HEK293 (cell line): ENCODE results near the gene TEAD1.

Experiments
- CTCF ChIA-PET: fragments of 350-600 bp; formaldehyde crosslinking; extraction: SDS; loops from one replicate; lab custom pipeline; 2021; ENCODE audit warnings: antibody characterized with exemption; lab: Yijun Ruan, JAX
- POLR2A ChIA-PET: fragments of 300-600 bp; formaldehyde crosslinking; extraction: SDS; loops from one replicate; lab custom pipeline; 2020; ENCODE audit warnings: antibody characterized with exemption, inconsistent platforms; lab: Yijun Ruan, JAX
- H3K27ac ChIP-seq: fragments of 200-500 bp; sonication (Bioruptor generic); 2 replicates; pipeline ENCODE4 v1.5.1; 2014; ENCODE audit warnings: low read depth, low read length, control low read depth, inconsistent platforms; ENCODE audit errors: extremely low read depth
- H3K36me3 ChIP-seq, 2 experiments: fragments of 200-500 bp in 1 of 2; sonication (Bioruptor generic) in 1 of 2; 1 replicate in 1 of 2; 2 replicates in 1 of 2; pipeline ENCODE4 v1.5.1; 2014 to 2017; ENCODE audit warnings: inconsistent platforms in 2 of 2, low read length in 2 of 2; ENCODE audit not compliant: control insufficient read depth in 2 of 2, insufficient read depth in 1 of 2
- H3K4me1 ChIP-seq: fragments of 200-500 bp; sonication (Bioruptor generic); 2 replicates; pipeline ENCODE4 v1.5.1; 2014; ENCODE audit warnings: mild to moderate bottlenecking, low read length, inconsistent platforms; ENCODE audit not compliant: control insufficient read depth, insufficient read depth
- H3K4me3 ChIP-seq: 2 replicates; pipeline ENCODE4 v1.5.1; 2011; ENCODE audit warnings: low read depth, mild to moderate bottlenecking, control low read depth, low read length, moderate library complexity
- H3K9me3 ChIP-seq: fragments of 200-500 bp; sonication (Bioruptor generic); 2 replicates; pipeline ENCODE4 v1.5.1; 2014; ENCODE audit warnings: low read depth, low read length, inconsistent platforms; ENCODE audit not compliant: control insufficient read depth, insufficient read depth
- FEZF1 ChIP-seq: fragments of 450-650 bp; formaldehyde crosslinking; IDR thresholded peaks from 2 replicates; pipeline ENCODE4 v1.5.1; 2016; ENCODE audit warnings: missing biosample characterization, missing genetic modification characterization
- GFI1B ChIP-seq: fragments of 450-650 bp; formaldehyde crosslinking; IDR thresholded peaks from 2 replicates; pipeline ENCODE4 v1.5.1; 2016; ENCODE audit warnings: missing biosample characterization, missing genetic modification characterization
- KLF10 ChIP-seq: fragments of 450-650 bp; IDR thresholded peaks from 2 replicates; pipeline ENCODE4 v1.5.1; 2018; ENCODE audit warnings: missing biosample characterization, mild to moderate bottlenecking, missing genetic modification characterization
- KLF8 ChIP-seq: fragments of 450-650 bp; formaldehyde crosslinking; IDR thresholded peaks from 2 replicates; pipeline ENCODE4 v1.5.1; 2016; ENCODE audit warnings: missing biosample characterization, missing genetic modification characterization
- OSR2 ChIP-seq: fragments of 450-650 bp; formaldehyde crosslinking; IDR thresholded peaks from 2 replicates; pipeline ENCODE4 v1.5.1; 2016; ENCODE audit warnings: missing biosample characterization, missing genetic modification characterization
- TCF7L2 ChIP-seq: IDR thresholded peaks from 2 replicates; pipeline ENCODE4 v1.6.1; 2011; ENCODE audit warnings: low read depth, mild to moderate bottlenecking, inconsistent platforms, low read length, moderate library complexity, borderline replicate concordance
- TSHZ1 ChIP-seq: fragments of 450-650 bp; formaldehyde crosslinking; IDR thresholded peaks from 2 replicates; pipeline ENCODE4 v1.5.1; 2016; ENCODE audit warnings: missing biosample characterization, missing genetic modification characterization, borderline replicate concordance
- WT1 ChIP-seq: fragments of 450-650 bp; formaldehyde crosslinking; IDR thresholded peaks from 2 replicates; pipeline ENCODE4 v1.5.1; 2016; ENCODE audit warnings: missing biosample characterization, missing genetic modification characterization
- ZBTB1 ChIP-seq: fragments of 450-650 bp; formaldehyde crosslinking; IDR thresholded peaks from 2 replicates; pipeline ENCODE4 v1.5.1; 2016; ENCODE audit warnings: missing biosample characterization, missing genetic modification characterization
- ZBTB17 ChIP-seq: fragments of 450-650 bp; formaldehyde crosslinking; IDR thresholded peaks from 2 replicates; pipeline ENCODE4 v1.5.1; 2016; ENCODE audit warnings: missing biosample characterization, missing genetic modification characterization
- ZNF132 ChIP-seq: fragments of 450-650 bp; formaldehyde crosslinking; IDR thresholded peaks from 2 replicates; pipeline ENCODE4 v1.5.1; 2017; ENCODE audit warnings: missing biosample characterization, missing genetic modification characterization, borderline replicate concordance
- ZNF184 ChIP-seq: fragments of 450-650 bp; IDR thresholded peaks from 2 replicates; pipeline ENCODE4 v1.5.1; 2018; ENCODE audit warnings: missing biosample characterization, mild to moderate bottlenecking, missing genetic modification characterization
- ZNF239 ChIP-seq: fragments of 450-650 bp; formaldehyde crosslinking; IDR thresholded peaks from 2 replicates; pipeline ENCODE4 v1.5.1; 2016; ENCODE audit warnings: missing biosample characterization, missing genetic modification characterization
- ZNF266 ChIP-seq: fragments of 450-650 bp; formaldehyde crosslinking; IDR thresholded peaks from 2 replicates; pipeline ENCODE4 v1.5.1; 2016; ENCODE audit warnings: missing biosample characterization, missing genetic modification characterization, low read depth
- ZNF274 ChIP-seq, 2 experiments: fragments of 200-500 bp in 1 of 2; fragments of 450-650 bp in 1 of 2; sonication (Bioruptor generic) in 1 of 2; formaldehyde crosslinking in 1 of 2; IDR thresholded peaks; 2 replicates each; pipeline versions ENCODE4 v1.5.1 to v1.6.1; 2014 to 2016; ENCODE audit warnings: borderline replicate concordance in 1 of 2, inconsistent platforms in 1 of 2, low read length in 1 of 2, missing biosample characterization in 1 of 2, missing genetic modification characterization in 1 of 2
- ZNF302 ChIP-seq: fragments of 450-650 bp; formaldehyde crosslinking; IDR thresholded peaks from 2 replicates; pipeline ENCODE4 v1.5.1; 2016; ENCODE audit warnings: missing biosample characterization, missing genetic modification characterization, low read depth
- ZNF366 ChIP-seq: fragments of 450-650 bp; formaldehyde crosslinking; conservative IDR thresholded peaks from 2 replicates; pipeline ENCODE4 v1.5.1; 2016; ENCODE audit warnings: missing biosample characterization, missing genetic modification characterization
- ZNF37A ChIP-seq: fragments of 450-650 bp; IDR thresholded peaks from 2 replicates; pipeline ENCODE4 v1.5.1; 2018; ENCODE audit warnings: missing biosample characterization, missing genetic modification characterization
- ZNF629 ChIP-seq: fragments of 450-650 bp; formaldehyde crosslinking; IDR thresholded peaks from 2 replicates; pipeline ENCODE4 v1.5.1; 2017; ENCODE audit warnings: missing biosample characterization, missing genetic modification characterization
- ZNF658 ChIP-seq: fragments of 450-650 bp; formaldehyde crosslinking; IDR thresholded peaks from 2 replicates; pipeline ENCODE4; 2016; ENCODE audit warnings: missing biosample characterization, missing genetic modification characterization
- ZNF670 ChIP-seq: fragments of 450-650 bp; formaldehyde crosslinking; IDR thresholded peaks from 2 replicates; pipeline ENCODE4 v1.5.1; 2016; ENCODE audit warnings: missing biosample characterization, missing genetic modification characterization, low read depth
- ZSCAN23 ChIP-seq: fragments of 450-650 bp; formaldehyde crosslinking; IDR thresholded peaks from 2 replicates; pipeline ENCODE4 v1.5.1; 2016; ENCODE audit warnings: missing biosample characterization, missing genetic modification characterization
- TF ChIP-seq, protein P1 (sequence below): fragments of 450-650 bp; formaldehyde crosslinking; IDR thresholded peaks from 2 replicates; pipeline ENCODE4 v1.5.1; 2016; ENCODE audit warnings: missing biosample characterization, missing genetic modification characterization
- TF ChIP-seq, protein P2 (sequence below): fragments of 450-650 bp; formaldehyde crosslinking; IDR thresholded peaks from 2 replicates; pipeline ENCODE4 v1.5.1; 2017; ENCODE audit warnings: missing biosample characterization, missing genetic modification characterization

Gene TEAD1

DNA sequence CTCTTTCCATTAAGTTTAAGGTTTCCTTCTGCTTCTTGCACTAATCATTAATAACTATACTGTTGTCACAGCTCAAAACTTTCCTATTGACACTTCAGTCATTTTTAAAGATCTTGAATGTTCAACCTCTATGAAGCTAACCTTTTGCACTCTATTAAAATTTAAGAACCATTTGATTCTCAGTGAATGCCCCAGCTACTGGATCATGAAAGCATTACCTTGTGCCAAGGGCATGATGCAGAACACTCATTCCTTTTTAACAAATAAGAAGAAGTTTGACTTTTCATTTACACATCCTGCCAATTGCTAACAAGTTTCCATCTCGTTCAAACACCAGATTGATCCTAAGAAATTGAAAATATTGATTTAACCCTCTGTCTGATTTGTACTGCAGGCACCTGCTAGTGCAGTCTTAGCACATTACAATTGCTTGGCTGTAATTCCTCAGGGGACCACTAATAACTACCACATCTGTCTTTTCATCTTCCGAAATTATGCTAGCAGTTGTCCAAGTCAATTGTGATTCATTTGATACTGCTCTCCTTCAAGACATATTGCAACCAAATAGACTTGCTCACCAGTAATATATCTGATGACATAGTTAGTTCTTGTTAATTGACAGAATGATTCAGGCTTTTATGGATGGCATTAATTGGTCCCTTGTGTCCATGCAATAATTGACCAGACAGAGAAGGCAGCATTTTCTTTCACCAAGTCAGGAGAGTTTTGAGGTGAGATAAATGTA, 158.4 kb downstream of the TEAD1 start (continued):
- TF ChIP-seq ZNF366 (tag by site-specific recombination) (0 out of 2 replicates have a peak, but pooled peaks have one; percentile 12), WT1 (tag by site-specific recombination) (peak; percentile 23; the same call in 1 of the 2 replicates), KLF8 (peak; percentile 43; the same call in 1 of the 2 replicates), ZSCAN23 (tag by site-specific recombination) (peak; percentile 69; the same call in 1 of the 2 replicates), OSR2 (tag by site-specific recombination) (peak; percentile 74; the same call in 1 of the 2 replicates), ZNF37A (tag by site-specific recombination) (no peak), ZNF302 (tag by site-specific recombination) (no peak), ZBTB17 (tag by site-specific recombination) (peak; percentile 36), ZNF629 (tag by site-specific recombination) (peak; percentile 83), ZNF184 (tag by site-specific recombination) (0 out of 2 replicates have a peak, but pooled peaks have one; percentile 20), ZNF239 (tag by site-specific recombination) (no peak), ZNF266 (no peak), ZBTB1 (tag by site-specific recombination) (no peak), TCF7L2 (peak; percentile 70), KLF10 (peak; percentile 51; the same call in 1 of the 2 replicates)
- TF ChIP-seq, protein P1, sequence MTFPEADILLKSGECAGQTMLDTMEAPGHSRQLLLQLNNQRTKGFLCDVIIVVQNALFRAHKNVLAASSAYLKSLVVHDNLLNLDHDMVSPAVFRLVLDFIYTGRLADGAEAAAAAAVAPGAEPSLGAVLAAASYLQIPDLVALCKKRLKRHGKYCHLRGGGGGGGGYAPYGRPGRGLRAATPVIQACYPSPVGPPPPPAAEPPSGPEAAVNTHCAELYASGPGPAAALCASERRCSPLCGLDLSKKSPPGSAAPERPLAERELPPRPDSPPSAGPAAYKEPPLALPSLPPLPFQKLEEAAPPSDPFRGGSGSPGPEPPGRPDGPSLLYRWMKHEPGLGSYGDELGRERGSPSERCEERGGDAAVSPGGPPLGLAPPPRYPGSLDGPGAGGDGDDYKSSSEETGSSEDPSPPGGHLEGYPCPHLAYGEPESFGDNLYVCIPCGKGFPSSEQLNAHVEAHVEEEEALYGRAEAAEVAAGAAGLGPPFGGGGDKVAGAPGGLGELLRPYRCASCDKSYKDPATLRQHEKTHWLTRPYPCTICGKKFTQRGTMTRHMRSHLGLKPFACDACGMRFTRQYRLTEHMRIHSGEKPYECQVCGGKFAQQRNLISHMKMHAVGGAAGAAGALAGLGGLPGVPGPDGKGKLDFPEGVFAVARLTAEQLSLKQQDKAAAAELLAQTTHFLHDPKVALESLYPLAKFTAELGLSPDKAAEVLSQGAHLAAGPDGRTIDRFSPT (tag by site-specific recombination), result no peak
- TF ChIP-seq, protein P2, sequence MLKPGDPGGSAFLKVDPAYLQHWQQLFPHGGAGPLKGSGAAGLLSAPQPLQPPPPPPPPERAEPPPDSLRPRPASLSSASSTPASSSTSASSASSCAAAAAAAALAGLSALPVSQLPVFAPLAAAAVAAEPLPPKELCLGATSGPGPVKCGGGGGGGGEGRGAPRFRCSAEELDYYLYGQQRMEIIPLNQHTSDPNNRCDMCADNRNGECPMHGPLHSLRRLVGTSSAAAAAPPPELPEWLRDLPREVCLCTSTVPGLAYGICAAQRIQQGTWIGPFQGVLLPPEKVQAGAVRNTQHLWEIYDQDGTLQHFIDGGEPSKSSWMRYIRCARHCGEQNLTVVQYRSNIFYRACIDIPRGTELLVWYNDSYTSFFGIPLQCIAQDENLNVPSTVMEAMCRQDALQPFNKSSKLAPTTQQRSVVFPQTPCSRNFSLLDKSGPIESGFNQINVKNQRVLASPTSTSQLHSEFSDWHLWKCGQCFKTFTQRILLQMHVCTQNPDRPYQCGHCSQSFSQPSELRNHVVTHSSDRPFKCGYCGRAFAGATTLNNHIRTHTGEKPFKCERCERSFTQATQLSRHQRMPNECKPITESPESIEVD (tag by site-specific recombination), result peak; percentile 68

DNA sequence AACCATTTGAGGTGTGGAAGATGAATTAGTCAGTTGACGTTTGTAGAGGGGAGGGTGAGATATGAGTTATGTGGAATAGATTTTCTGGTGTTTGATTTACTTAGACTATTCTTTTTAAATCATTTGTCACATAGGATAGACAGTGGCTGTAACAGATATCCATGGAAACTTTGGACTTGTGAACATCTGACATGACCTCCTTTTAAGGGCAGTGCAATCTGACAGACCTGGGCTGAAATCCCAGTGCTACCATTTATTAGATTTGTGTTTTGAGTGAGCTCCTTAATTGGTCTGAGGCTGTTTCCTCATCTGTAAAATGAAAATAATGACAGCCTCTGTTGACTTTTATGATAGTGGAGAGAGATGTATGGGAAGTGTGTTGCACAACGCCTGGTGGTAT, 159.9 kb downstream of the TEAD1 start:
- ChIA-PET POLR2A (no interaction called here), CTCF (no interaction called here)
- Histone ChIP-seq H3K4me1 (peaks cover 3% of the 10 kb centered on the region; the same call in 1 of the 2 replicates), H3K27ac (no peak overlapping the region), H3K9me3 (no peaks in the 10 kb centered on the region), H3K4me3 (no peak overlapping the region), H3K36me3 (no peaks in the 10 kb centered on the region)
- no peak for TF ChIP-seq FEZF1 (tag by site-specific recombination)
- TF ChIP-seq ZNF658 (tag by site-specific recombination), result no peak
- no peak for TF ChIP-seq ZNF132 (tag by site-specific recombination)
- no peak for TF ChIP-seq TSHZ1 (tag by site-specific recombination)
- no peak for TF ChIP-seq GFI1B
- no peak for TF ChIP-seq ZNF274 (IDR thresholded peaks at IDR 0.05; ENCODE audit: low read length)
- TF ChIP-seq ZNF274 (tag by site-specific recombination; IDR thresholded peaks at IDR 0.05; ENCODE audit: borderline replicate concordance), result no peak
- no peak for TF ChIP-seq ZNF670 (tag by site-specific recombination)
